HepG2 (cell line): ENCODE measurements around the gene ELAVL3. TPM values are rescaled to one million over a fixed set of nuclear protein-coding genes. Genes with fewer than 3 reads are reported as not detected.

ENCODE experiments used
- ATAC-seq: fragments of 200-7000 bp; cut with Tn5 transposase; 3 replicates; pipeline ENCODE4 v1.9.1; 2020; ENCODE audit warnings: mild to moderate bottlenecking, moderate library complexity
- BruUV-seq: library from RNA; stranded (reverse); fragments of 400-500 nt; replicated peaks from 2 replicates; lab custom pipeline; 2021; lab: Mats Ljungman, UMichigan
- CTCF ChIA-PET: fragments of 300-600 bp; formaldehyde crosslinking; extraction: SDS; loops from one replicate; lab custom pipeline; 2021; ENCODE audit warnings: low total read pairs, inconsistent platforms, low intra/inter-chr PET ratio; lab: Yijun Ruan, JAX
- POLR2A ChIA-PET: fragments of 350-600 bp; sonication (Branson Sonifier 250); formaldehyde crosslinking; loops from one replicate; lab custom pipeline; 2020; ENCODE audit warnings: antibody characterized with exemption, inconsistent platforms; lab: Yijun Ruan, JAX
- DNase-seq: peaks from one replicate; pipeline ENCODE4 v3.0.0-alpha.2; 2015; ENCODE audit warnings: low spot score
- FAIRE-seq: peaks from 3 replicates; lab custom pipeline; 2011; peaks lifted over from hg19 to GRCh38; lab: Jason Lieb, UNC
- H2AFZ ChIP-seq: one replicate; pipeline ENCODE4 v1.6.1; 2011; ENCODE audit warnings: low read length, inconsistent platforms
- H3K27ac ChIP-seq: fragments of 300-600 bp; 3 replicates; pipeline ENCODE4 v1.8.0; 2011; ENCODE audit warnings: mixed run types, mild to moderate bottlenecking, mixed read lengths, low read length, inconsistent platforms; ENCODE audit not compliant: insufficient read depth; ENCODE audit errors: extremely low read length
- H3K27me3 ChIP-seq, 2 experiments: fragments of 200-600 bp in 1 of 2; 2 replicates in 1 of 2; 3 replicates in 1 of 2; pipeline versions ENCODE4 v1.6.0 to v1.8.0; 2011; ENCODE audit warnings: low read length in 2 of 2, mild to moderate bottlenecking in 2 of 2, moderate library complexity in 2 of 2, inconsistent platforms in 1 of 2; ENCODE audit not compliant: insufficient read depth in 2 of 2, control insufficient read depth in 1 of 2
- H3K36me3 ChIP-seq, 2 experiments: fragments of 200-600 bp in 1 of 2; replicated peaks in 1 of 2; 2 replicates in 1 of 2; 3 replicates in 1 of 2; pipeline versions ENCODE4 v1.5.1 to v1.8.0; 2011; ENCODE audit warnings: low read length in 2 of 2, inconsistent platforms in 1 of 2; ENCODE audit not compliant: insufficient read depth in 2 of 2, control insufficient read depth in 1 of 2
- H3K4me1 ChIP-seq: 2 replicates; pipeline ENCODE4 v1.5.1; 2012; ENCODE audit warnings: low read length, inconsistent platforms; ENCODE audit not compliant: insufficient read depth
- H3K4me2 ChIP-seq: 2 replicates; pipeline ENCODE4 v1.6.0; 2011; ENCODE audit warnings: low read depth, low read length, inconsistent platforms
- H3K4me3 ChIP-seq, 3 experiments: fragments of 200-600 bp in 1 of 3; sonication (generic), shearing (Covaris generic) in 1 of 3; replicated peaks in 1 of 3; 2 replicates each; pipeline ENCODE4 v1.5.1; 2011 to 2016; ENCODE audit warnings: low read length in 3 of 3, inconsistent platforms in 2 of 3, low read depth in 2 of 3, mild to moderate bottlenecking in 2 of 3, control low read depth in 1 of 3, mixed read lengths in 1 of 3; ENCODE audit not compliant: insufficient read depth in 1 of 3
- H3K79me2 ChIP-seq: one replicate; pipeline ENCODE4 v1.6.1; 2011; ENCODE audit warnings: low read length, inconsistent platforms; ENCODE audit not compliant: insufficient read depth
- H3K9ac ChIP-seq: 2 replicates; pipeline ENCODE4 v1.6.0; 2011; ENCODE audit warnings: mild to moderate bottlenecking, low read depth, low read length, inconsistent platforms; ENCODE audit not compliant: insufficient read depth
- H3K9me3 ChIP-seq: 2 replicates; pipeline ENCODE4 v1.5.1; 2012; ENCODE audit warnings: mild to moderate bottlenecking, low read length
- H4K20me1 ChIP-seq: 2 replicates; pipeline ENCODE4 v1.6.0; 2011; ENCODE audit warnings: inconsistent platforms, mild to moderate bottlenecking, low read length, moderate library complexity; ENCODE audit not compliant: insufficient read depth
- ARHGAP35 ChIP-seq: sonication (generic); formaldehyde crosslinking; IDR thresholded peaks from 2 replicates; pipeline ENCODE4 v1.9.0; 2022; ENCODE audit warnings: mild to moderate bottlenecking, inconsistent platforms, moderate library complexity, missing genetic modification reagents, borderline replicate concordance
- ATF6 ChIP-seq: sonication (generic); formaldehyde crosslinking; conservative IDR thresholded peaks from 2 replicates; pipeline ENCODE4 v1.4.0; 2020; ENCODE audit warnings: missing genetic modification reagents
- CEBPB ChIP-seq: IDR thresholded peaks from 2 replicates; pipeline ENCODE4 v1.6.1; 2011; ENCODE audit warnings: low read depth, low read length, improper control_type of control experiment, borderline replicate concordance
- EP300 ChIP-seq, 3 experiments: sonication (generic) in 1 of 3; formaldehyde crosslinking in 1 of 3; IDR thresholded peaks; 2 replicates each; pipeline versions ENCODE4 v1.5.1 to v1.6.1; 2011 to 2020; ENCODE audit warnings: low read depth in 2 of 3, low read length in 2 of 3, borderline replicate concordance in 1 of 3, improper control_type of control experiment in 1 of 3, mild to moderate bottlenecking in 1 of 3, missing genetic modification reagents in 1 of 3, moderate library complexity in 1 of 3
- KAT7 ChIP-seq: IDR thresholded peaks from 2 replicates; pipeline ENCODE4 v1.6.1; 2018; ENCODE audit warnings: borderline replicate concordance, missing compliant biosample characterization
- MED1 ChIP-seq: sonication (generic); formaldehyde crosslinking; IDR thresholded peaks from 2 replicates; pipeline ENCODE4 v1.4.0; 2020; ENCODE audit warnings: missing genetic modification reagents
- MXI1 ChIP-seq: IDR thresholded peaks from 3 replicates; pipeline ENCODE4 v1.6.1; 2012; ENCODE audit warnings: low read depth, low read length, inconsistent platforms, borderline replicate concordance
- NCOA1 ChIP-seq: sonication (generic); formaldehyde crosslinking; IDR thresholded peaks from 2 replicates; pipeline ENCODE4 v1.9.0; 2021; ENCODE audit warnings: missing genetic modification reagents
- NFKB2 ChIP-seq: sonication (generic); formaldehyde crosslinking; IDR thresholded peaks from 2 replicates; pipeline ENCODE4 v1.4.0; 2020; ENCODE audit warnings: missing genetic modification reagents, borderline replicate concordance
- RCOR2 ChIP-seq: IDR thresholded peaks from 2 replicates; pipeline ENCODE4 v1.6.1; 2016; ENCODE audit warnings: missing biosample characterization, missing genetic modification reagents
- STAG1 ChIP-seq: sonication (generic); formaldehyde crosslinking; IDR thresholded peaks from 2 replicates; pipeline ENCODE4 v1.4.0; 2020; ENCODE audit warnings: missing genetic modification reagents
- ZBTB10 ChIP-seq: sonication (generic); formaldehyde crosslinking; IDR thresholded peaks from 2 replicates; pipeline ENCODE4 v1.4.0; 2020; ENCODE audit warnings: missing genetic modification reagents, borderline replicate concordance
- ZNF30 ChIP-seq: sonication (generic); formaldehyde crosslinking; IDR thresholded peaks from 2 replicates; pipeline ENCODE4 v1.5.0; 2020; ENCODE audit warnings: mild to moderate bottlenecking, missing genetic modification reagents
- ZNF546 ChIP-seq: sonication (generic); formaldehyde crosslinking; conservative IDR thresholded peaks from 2 replicates; pipeline ENCODE4 v1.8.1; 2023; ENCODE audit warnings: mild to moderate bottlenecking, missing genetic modification reagents
- ZNF547 ChIP-seq: sonication (generic); formaldehyde crosslinking; IDR thresholded peaks from 2 replicates; pipeline ENCODE4 v1.5.1; 2020; ENCODE audit warnings: mild to moderate bottlenecking, missing genetic modification reagents
- ZNF605 ChIP-seq: sonication (generic); formaldehyde crosslinking; IDR thresholded peaks from 2 replicates; pipeline ENCODE4 v1.8.0; 2022; ENCODE audit warnings: mild to moderate bottlenecking, missing genetic modification reagents
- ZNF83 ChIP-seq: sonication (generic); formaldehyde crosslinking; IDR thresholded peaks from 2 replicates; pipeline ENCODE4 v1.4.0; 2020; ENCODE audit warnings: missing genetic modification reagents, mild to moderate bottlenecking, borderline replicate concordance
- WGBS: methylation state at CpG from one replicate; pipeline ENCODE4 v1.1.6; 2017; ENCODE audit warnings: low lambda C conversion rate; 5-methylcytosine and 5-hydroxymethylcytosine counted together
- in situ Hi-C: cut with HindIII; loops from 2 replicates; pipeline ENCODE4 v1.10.0; 2017; ENCODE audit warnings: low pct_unique_long_range_greater_than_20kb; ENCODE audit not compliant: extremely low pct_ligation_motif_present
- intact Hi-C: fragments of 100-400 bp; cut with micrococcal nuclease; formaldehyde crosslinking; loops from one replicate; pipeline ENCODE4 v1.10.0; 2022; ENCODE audit not compliant: unreplicated experiment
- polyA plus RNA-seq, 8 experiments: library from polyadenylated mRNA; depleted of rRNA in 3 of 8; stranded (reverse) in 7 of 8; unstranded in 1 of 8; fragments of >200 nt; fragmentation: Illumina TruSeq in 4 of 8; extraction: Trizol in 4 of 8; gene quantifications; 2 replicates each; pipeline versions ENCODE4 v1.2.1 to v1.2.3, GENCODE V29; 2011 to 2016; ENCODE audit warnings: low read depth in 4 of 8, missing spikeins in 1 of 8, mixed read lengths in 1 of 8; ENCODE audit not compliant: insufficient read depth in 1 of 8
- total RNA-seq, 5 experiments: library from RNA; depleted of rRNA; stranded (reverse); fragments of >200 nt; fragmentation: Illumina TruSeq; extraction: Trizol; gene quantifications; 2 replicates each; pipeline ENCODE4 v1.2.3, GENCODE V29; 2016; ENCODE audit warnings: low read depth in 1 of 5

The ELAVL3 gene
- total and polyA plus RNA-seq, 2 of the 13 experiments (the other 11 are each of a cell fraction or from before 2014, with no cell fraction given) = 0.03 TPM; not detected in 1

- Histone ChIP-seq H3K27ac (no peak overlapping the region), H3K27me3 (no peaks in the 10 kb centered on the region), H3K79me2 (no peaks in the 10 kb centered on the region), H3K4me1 (no peaks in the 10 kb centered on the region), H3K9me3 (no peaks in the 10 kb centered on the region), H4K20me1 (peaks cover 8% of the 10 kb centered on the region; the same call in 1 of the 2 replicates), H3K4me3 (no peak overlapping the region), H3K9ac (no peak overlapping the region), H2AFZ (no peak overlapping the region), H3K4me2 (no peak overlapping the region), H3K36me3 (peaks cover 25 to 58% of the 10 kb centered on the region in 2 experiments)
- WGBS = 94% methylated on average over 4 of the region's 5 CpGs
- TF ChIP-seq ZNF547 (CRISPR knock-in tag) = no peak
- TF ChIP-seq ZNF83 (CRISPR knock-in tag) = no peak
- no peak for TF ChIP-seq NCOA1 (CRISPR knock-in tag)
- TF ChIP-seq CEBPB = no peak
- no peak for TF ChIP-seq RCOR2 (CRISPR knock-in tag)
- no peak for TF ChIP-seq EP300 (IDR thresholded peaks at IDR 0.05; ENCODE audit: low read depth in 2 of 2, low read length in 2 of 2)
- no peak for TF ChIP-seq EP300 (CRISPR knock-in tag; IDR thresholded peaks at IDR 0.05; ENCODE audit: borderline replicate concordance)
- no peak for TF ChIP-seq ZNF605 (CRISPR knock-in tag)
- TF ChIP-seq KAT7 = no peak
- TF ChIP-seq NFKB2 = no peak
- no peak for TF ChIP-seq ATF6 (CRISPR knock-in tag)
- no peak for TF ChIP-seq ZNF546
- TF ChIP-seq ARHGAP35 (CRISPR knock-in tag) = no peak
- TF ChIP-seq MXI1 = no peak
- no peak for TF ChIP-seq STAG1 (CRISPR knock-in tag)
- TF ChIP-seq ZNF30 (CRISPR knock-in tag) = no peak
- no peak for TF ChIP-seq MED1 (CRISPR knock-in tag)
- no peak for TF ChIP-seq ZBTB10 (CRISPR knock-in tag)
- no peak for ATAC-seq
- no TSS peak for BruUV-seq
- in situ Hi-C loops = no loop called here
- no peak for DNase-seq
- ChIA-PET CTCF (interaction anchor here (1.1 kb wide), 1 partner anchor 151 kb away, joined by 3 read pairs; no protein-coding TSS in a partner anchor), POLR2A (interaction anchor here (3.2 kb wide), 1 partner anchor 69 kb away, joined by 10 read pairs; the partner anchor contains the start of gene SWSAP1)
- intact Hi-C loops = loop anchor here (10.0 kb wide), 1 partner anchor 149 kb away; the partner anchor contains the start of gene TSPAN16
- FAIRE-seq = no peak
Measured at GRCh38 chr19:11444059-11444458, 36.8 kb downstream of the ELAVL3 start.
